Testis (tissue), 3 donors: ENCODE data around the gene GPER1. TPM values are rescaled to one million over a fixed set of nuclear protein-coding genes. Genes with fewer than 3 reads are reported as not detected.

Experiments
- DNase-seq: peaks from one replicate; pipeline ENCODE4 v3.0.0-alpha.2; 2019
- H3K27ac ChIP-seq, 2 donors: fragments of 200-600 bp; sonication (generic); one replicate each; pipeline ENCODE4 v1.5.1; 2019
- H3K27me3 ChIP-seq: fragments of 200-600 bp; sonication (generic); one replicate; pipeline ENCODE4 v1.5.1; 2019
- H3K36me3 ChIP-seq: fragments of 200-600 bp; sonication (generic); one replicate; pipeline ENCODE4 v1.5.1; 2017; ENCODE audit warnings: low read depth; ENCODE audit errors: missing control alignments
- H3K4me1 ChIP-seq: fragments of 200-600 bp; sonication (generic); one replicate; pipeline ENCODE4 v1.5.1; 2019
- H3K4me3 ChIP-seq, 2 donors: fragments of 200-600 bp; sonication (generic); one replicate each; pipeline ENCODE4 v1.5.1; 2017 to 2019
- H3K9me3 ChIP-seq: fragments of 200-600 bp; sonication (generic); one replicate; pipeline ENCODE4 v1.5.1; 2017
- CTCF ChIP-seq, 3 experiments: fragments of 450-650 bp in 2 of 3; fragments of 200-600 bp in 1 of 3; sonication (generic) in 1 of 3; IDR thresholded peaks; one replicate each; pipeline ENCODE4 v1.5.1; 2016 to 2019; ENCODE audit warnings: antibody characterized with exemption in 3 of 3, mild to moderate bottlenecking in 2 of 3, moderate library complexity in 1 of 3
- POLR2A ChIP-seq: fragments of 450-650 bp; IDR thresholded peaks from one replicate; pipeline ENCODE4 v1.6.1; 2017; ENCODE audit warnings: antibody characterized with exemption, mild to moderate bottlenecking, moderate library complexity
- WGBS, 2 donors: methylation state at CpG; one replicate each; pipeline ENCODE4 v1.1.5; 2018; 5-methylcytosine and 5-hydroxymethylcytosine counted together
- intact Hi-C: fragments of 100-400 bp; cut with DNase I; formaldehyde crosslinking; loops from one replicate; pipeline ENCODE4 v1.15.1; 2023; ENCODE audit warnings: low total_unique reads
- polyA plus RNA-seq: library from polyadenylated mRNA; stranded (reverse); fragments of 350-450 nt; fragmentation: Illumina TruSeq; extraction: RNeasy Lipid Tissue Mini Kit (QIAGEN cat#74804); gene quantifications from one replicate; pipeline ENCODE4 v1.2.3, GENCODE V29; 2014; ENCODE audit warnings: low read depth, low replicate concordance; ENCODE audit not compliant: insufficient read depth
- total RNA-seq, 2 donors: library from RNA; depleted of rRNA; stranded (reverse); fragments of >200 nt; gene quantifications; one replicate each; pipeline ENCODE4 v1.2.3, GENCODE V29; 2016

GPER1 gene
- total and polyA plus RNA-seq, 3 donors from 2014 or later = 3.2 to 3.5 (median 3.4) TPM

DNA sequence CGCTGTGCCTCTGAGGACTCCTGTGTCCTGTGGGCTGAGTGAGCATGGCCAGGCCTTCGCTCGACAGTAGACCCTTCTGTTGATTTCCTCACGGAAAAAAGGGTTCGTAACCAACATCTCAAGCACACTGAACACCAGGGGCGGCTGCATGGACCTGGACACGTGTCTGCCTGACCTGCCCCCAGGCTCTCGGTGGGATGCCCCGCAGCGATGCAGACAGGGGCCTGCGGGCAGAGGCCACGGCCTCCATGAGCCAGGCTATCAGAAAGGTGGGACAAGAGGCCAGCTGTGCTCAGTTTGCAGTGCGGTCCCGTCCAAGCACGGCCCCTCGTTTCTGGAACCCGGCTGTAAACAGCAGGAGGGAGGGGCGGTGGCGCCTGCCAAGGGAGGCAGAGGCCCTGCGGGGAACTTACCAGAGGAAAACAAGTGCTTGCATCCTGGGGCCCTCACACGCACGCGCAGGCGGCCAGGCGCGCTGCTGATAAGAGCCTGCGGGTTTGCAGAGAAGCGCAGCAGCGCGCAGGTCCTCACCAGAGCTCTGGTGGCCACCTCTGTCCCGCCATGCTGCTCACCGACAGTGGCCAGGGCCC is 33.0 kb upstream of the GPER1 start:
- Histone ChIP-seq H3K27ac (peak overlapping the region; percentile 54 to 63), H3K36me3 (no peaks in the 10 kb centered on the region), H3K9me3 (no peaks in the 10 kb centered on the region), H3K4me1 (peaks cover 29% of the 10 kb centered on the region), H3K27me3 (no peaks in the 10 kb centered on the region), H3K4me3 (no peak overlapping the region)
- 36 to 48% methylated on average over 22 to 29 of the region's 32 CpGs for WGBS, 2 donors
- DNase-seq = peak; percentile 82
- intact Hi-C loops = no loop called here
- TF ChIP-seq POLR2A (no peak), CTCF (IDR thresholded peaks at IDR 0.05) (no peak)

DNA sequence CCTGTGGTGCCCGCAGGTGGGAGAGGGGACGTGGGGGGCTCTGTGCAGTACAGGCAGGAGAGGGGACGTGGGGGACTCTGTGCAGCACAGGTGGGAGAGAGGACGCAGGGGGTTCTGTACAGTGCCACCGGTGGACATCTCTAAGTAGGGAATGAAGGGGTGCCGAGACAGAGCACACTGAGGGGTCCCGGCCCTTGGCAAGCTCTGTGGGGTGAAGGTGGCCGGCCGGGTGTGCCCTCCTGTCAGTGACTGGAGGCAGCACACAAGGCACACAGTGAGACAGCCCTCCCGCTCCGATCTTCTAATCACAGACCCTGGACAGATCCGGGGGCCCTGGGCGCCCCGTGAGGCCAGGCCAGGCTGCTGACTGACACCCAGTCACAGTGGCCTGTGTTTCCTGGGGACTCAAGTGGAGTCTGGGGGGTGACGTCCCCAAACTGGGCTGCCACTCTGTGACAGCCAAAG is 32.4 kb upstream of the GPER1 start:
- Histone ChIP-seq H3K9me3 (no peaks in the 10 kb centered on the region), H3K27ac (peak overlapping the region in 1 of 2 donors; percentile 63), H3K4me3 (no peak overlapping the region), H3K27me3 (no peaks in the 10 kb centered on the region), H3K36me3 (no peaks in the 10 kb centered on the region), H3K4me1 (peaks cover 29% of the 10 kb centered on the region)
- intact Hi-C loops = no loop called here
- TF ChIP-seq CTCF (IDR thresholded peaks at IDR 0.05) (no peak), POLR2A (no peak)
- 54 to 76% methylated on average over 10 to 15 of the region's 15 CpGs for WGBS, 2 donors
- no peak for DNase-seq

- H3K4me3 ChIP-seq = no peak overlapping the region
- WGBS, 2 donors = 80 to 100% methylated on average over 2 to 27 of the region's 36 CpGs
- H3K27me3 ChIP-seq = no peaks in the 10 kb centered on the region
- no peaks in the 10 kb centered on the region for H3K9me3 ChIP-seq
- intact Hi-C loops = no loop called here
- TF ChIP-seq CTCF (IDR thresholded peaks at IDR 0.05) (no peak), POLR2A (no peak)
- DNase-seq = no peak
- peaks cover 29% of the 10 kb centered on the region for H3K4me1 ChIP-seq
- H3K27ac ChIP-seq = no peak overlapping the region
- no peaks in the 10 kb centered on the region for H3K36me3 ChIP-seq
Measured at GRCh38 chr7:1055956-1056784, 31.7 kb upstream of the GPER1 start.

DNA sequence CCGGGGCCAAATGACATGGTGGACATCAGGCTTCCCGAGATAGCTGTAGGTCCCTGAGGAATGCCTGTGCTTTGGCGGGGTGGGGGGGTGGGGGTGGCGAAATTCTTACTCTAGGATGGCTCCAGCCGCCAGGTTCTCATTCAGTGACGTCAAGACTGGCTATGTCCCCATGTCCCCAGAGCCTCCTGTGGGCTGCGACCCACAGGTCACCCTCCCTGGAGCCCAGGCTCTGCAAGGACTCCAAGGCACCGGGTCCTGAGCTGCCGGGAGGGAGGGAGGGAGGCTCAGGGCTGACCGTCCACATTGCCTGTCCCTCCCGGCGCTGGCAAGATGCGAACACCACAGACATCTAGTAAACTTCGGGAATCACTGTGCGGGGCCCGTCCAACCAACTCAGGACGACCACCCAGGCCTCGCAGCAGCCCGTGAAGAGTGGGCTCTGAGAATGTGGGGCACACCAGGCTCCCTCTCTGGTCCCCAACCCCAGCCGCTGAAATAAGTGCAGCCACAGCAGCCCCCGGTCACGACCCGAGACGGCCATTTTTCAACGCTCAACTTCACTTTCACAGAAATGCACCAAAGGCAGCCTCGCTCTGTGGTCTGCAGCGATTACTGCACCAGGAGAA is 31.0 kb upstream of the GPER1 start:
- TF ChIP-seq CTCF (IDR thresholded peaks at IDR 0.05) = no peak
- no peak for TF ChIP-seq POLR2A
- DNase-seq = no peak
- Histone ChIP-seq H3K36me3 (no peaks in the 10 kb centered on the region), H3K27me3 (no peaks in the 10 kb centered on the region), H3K27ac (no peak overlapping the region), H3K4me1 (peaks cover 26% of the 10 kb centered on the region), H3K4me3 (no peak overlapping the region), H3K9me3 (no peaks in the 10 kb centered on the region)
- intact Hi-C loops = no loop called here
- WGBS, 2 donors = 93 to 95% methylated on average over 17 to 26 of the region's 27 CpGs
